Measurements from ENCODE around the gene TNFSF15.

Gene TNFSF15

GRCh38 chr9:114813717-114814418 lies 8.0 kb upstream of the TNFSF15 start:
- no peak for DNase-seq (ENCODE audit: extremely low spot score)
- ChIA-PET CTCF (interaction anchor here (1.6 kb wide), 1 partner anchor 93 kb away, joined by 4 read pairs; no protein-coding TSS in a partner anchor), POLR2A (no interaction called here)
- TF ChIP-seq TARDBP (IDR thresholded peaks at IDR 0.05) (no peak), SUZ12 (IDR thresholded peaks at IDR 0.05) (no peak), NFRKB (IDR thresholded peaks at IDR 0.05) (no peak), BHLHE40 (IDR thresholded peaks at IDR 0.05; ENCODE audit: borderline replicate concordance) (no peak), FOXA1 (IDR thresholded peaks at IDR 0.05) (no peak)

- TF ChIP-seq PKNOX1 (IDR thresholded peaks at IDR 0.05), result no peak
- no peak for TF ChIP-seq TARDBP (IDR thresholded peaks at IDR 0.05)
- TF ChIP-seq LEF1 (IDR thresholded peaks at IDR 0.05; ENCODE audit: borderline replicate concordance), result no peak
- TF ChIP-seq NFRKB (IDR thresholded peaks at IDR 0.05), result no peak
- TF ChIP-seq HDGF (IDR thresholded peaks at IDR 0.05; ENCODE audit: borderline replicate concordance), result no peak
- no peak for TF ChIP-seq BHLHE40 (IDR thresholded peaks at IDR 0.05; ENCODE audit: borderline replicate concordance)
- no peak for TF ChIP-seq FOXK2 (IDR thresholded peaks at IDR 0.05)
- no peak for TF ChIP-seq CTBP1 (IDR thresholded peaks at IDR 0.05; ENCODE audit: borderline replicate concordance)
- TF ChIP-seq SUZ12 (IDR thresholded peaks at IDR 0.05), result no peak
- no peak for TF ChIP-seq FOXM1 (IDR thresholded peaks at IDR 0.05; ENCODE audit: borderline replicate concordance)
- no peak for TF ChIP-seq ELF4 (IDR thresholded peaks at IDR 0.05)
- no peak for TF ChIP-seq L3MBTL2 (conservative IDR thresholded peaks at IDR 0.05)
- no peak for TF ChIP-seq ARNT (IDR thresholded peaks at IDR 0.05)
- no peak for TF ChIP-seq ZNF384 (IDR thresholded peaks at IDR 0.05)
- TF ChIP-seq SP1 (IDR thresholded peaks at IDR 0.05), result no peak
- no peak for TF ChIP-seq FOXA1 (IDR thresholded peaks at IDR 0.05)
- DNase-seq (ENCODE audit: extremely low spot score), result no peak
- ChIA-PET CTCF (interaction anchor here (1.1 kb wide), 1 partner anchor 94 kb away, joined by 3 read pairs; no protein-coding TSS in a partner anchor), POLR2A (no interaction called here)
These were observed 6.3 kb upstream of the TNFSF15 start for GRCh38 chr9:114811966-114812636.

GRCh38 chr9:114811301-114811700 lies 5.5 kb upstream of the TNFSF15 start:
- DNase-seq (ENCODE audit: extremely low spot score), result no peak
- TF ChIP-seq ARNT (IDR thresholded peaks at IDR 0.05) (no peak), SP1 (IDR thresholded peaks at IDR 0.05) (no peak), NFRKB (IDR thresholded peaks at IDR 0.05) (no peak), ZNF384 (IDR thresholded peaks at IDR 0.05) (no peak), FOXK2 (IDR thresholded peaks at IDR 0.05) (no peak), FOXM1 (IDR thresholded peaks at IDR 0.05; ENCODE audit: borderline replicate concordance) (no peak), L3MBTL2 (conservative IDR thresholded peaks at IDR 0.05) (no peak), SUZ12 (IDR thresholded peaks at IDR 0.05) (no peak), LEF1 (IDR thresholded peaks at IDR 0.05; ENCODE audit: borderline replicate concordance) (no peak), HDGF (IDR thresholded peaks at IDR 0.05; ENCODE audit: borderline replicate concordance) (no peak), FOXA1 (IDR thresholded peaks at IDR 0.05) (no peak), TARDBP (IDR thresholded peaks at IDR 0.05) (no peak), CTBP1 (IDR thresholded peaks at IDR 0.05; ENCODE audit: borderline replicate concordance) (no peak), PKNOX1 (IDR thresholded peaks at IDR 0.05) (no peak), ELF4 (IDR thresholded peaks at IDR 0.05) (no peak), BHLHE40 (IDR thresholded peaks at IDR 0.05; ENCODE audit: borderline replicate concordance) (no peak)
- POLR2A ChIA-PET, result no interaction called here
- CTCF ChIA-PET, result no interaction called here

- ChIA-PET POLR2A (no interaction called here), CTCF (no interaction called here)
- TF ChIP-seq LEF1 (IDR thresholded peaks at IDR 0.05; ENCODE audit: borderline replicate concordance), result no peak
- no peak for TF ChIP-seq ZNF384 (IDR thresholded peaks at IDR 0.05)
- no peak for TF ChIP-seq PKNOX1 (IDR thresholded peaks at IDR 0.05)
- TF ChIP-seq SP1 (IDR thresholded peaks at IDR 0.05), result no peak
- TF ChIP-seq TARDBP (IDR thresholded peaks at IDR 0.05), result no peak
- TF ChIP-seq CTBP1 (IDR thresholded peaks at IDR 0.05; ENCODE audit: borderline replicate concordance), result no peak
- no peak for TF ChIP-seq ELF4 (IDR thresholded peaks at IDR 0.05)
- no peak for TF ChIP-seq FOXA1 (IDR thresholded peaks at IDR 0.05)
- no peak for TF ChIP-seq SUZ12 (IDR thresholded peaks at IDR 0.05)
- no peak for TF ChIP-seq FOXM1 (IDR thresholded peaks at IDR 0.05; ENCODE audit: borderline replicate concordance)
- no peak for TF ChIP-seq L3MBTL2 (conservative IDR thresholded peaks at IDR 0.05)
- TF ChIP-seq ARNT (IDR thresholded peaks at IDR 0.05), result no peak
- TF ChIP-seq FOXK2 (IDR thresholded peaks at IDR 0.05), result no peak
- TF ChIP-seq NFRKB (IDR thresholded peaks at IDR 0.05), result no peak
- TF ChIP-seq BHLHE40 (IDR thresholded peaks at IDR 0.05; ENCODE audit: borderline replicate concordance), result no peak
- no peak for TF ChIP-seq HDGF (IDR thresholded peaks at IDR 0.05; ENCODE audit: borderline replicate concordance)
- DNase-seq (ENCODE audit: extremely low spot score), result no peak
These were observed 4.8 kb upstream of the TNFSF15 start for GRCh38 chr9:114810614-114811013.

GRCh38 chr9:114806526-114806900 lies 674 bp upstream of the TNFSF15 start:
- ChIA-PET CTCF (no interaction called here), POLR2A (no interaction called here)
- DNase-seq (ENCODE audit: extremely low spot score), result no peak
- TF ChIP-seq FOXK2 (IDR thresholded peaks at IDR 0.05), result no peak
- no peak for TF ChIP-seq NFRKB (IDR thresholded peaks at IDR 0.05)
- TF ChIP-seq L3MBTL2 (conservative IDR thresholded peaks at IDR 0.05), result no peak
- TF ChIP-seq FOXM1 (IDR thresholded peaks at IDR 0.05; ENCODE audit: borderline replicate concordance), result no peak
- no peak for TF ChIP-seq ZNF384 (IDR thresholded peaks at IDR 0.05)
- TF ChIP-seq BHLHE40 (IDR thresholded peaks at IDR 0.05; ENCODE audit: borderline replicate concordance), result no peak

- ChIA-PET CTCF (no interaction called here), POLR2A (no interaction called here)
- TF ChIP-seq NFRKB (IDR thresholded peaks at IDR 0.05) (no peak), HDGF (IDR thresholded peaks at IDR 0.05; ENCODE audit: borderline replicate concordance) (no peak), ZNF384 (IDR thresholded peaks at IDR 0.05) (no peak), PKNOX1 (IDR thresholded peaks at IDR 0.05) (no peak), FOXA1 (IDR thresholded peaks at IDR 0.05) (no peak), ARNT (IDR thresholded peaks at IDR 0.05) (no peak), FOXK2 (IDR thresholded peaks at IDR 0.05) (no peak), ELF4 (IDR thresholded peaks at IDR 0.05) (no peak), SP1 (IDR thresholded peaks at IDR 0.05) (no peak), L3MBTL2 (conservative IDR thresholded peaks at IDR 0.05) (no peak), SUZ12 (IDR thresholded peaks at IDR 0.05) (no peak), FOXM1 (IDR thresholded peaks at IDR 0.05; ENCODE audit: borderline replicate concordance) (no peak), CTBP1 (IDR thresholded peaks at IDR 0.05; ENCODE audit: borderline replicate concordance) (no peak), LEF1 (IDR thresholded peaks at IDR 0.05; ENCODE audit: borderline replicate concordance) (no peak), TARDBP (IDR thresholded peaks at IDR 0.05) (no peak), BHLHE40 (IDR thresholded peaks at IDR 0.05; ENCODE audit: borderline replicate concordance) (no peak)
- DNase-seq (ENCODE audit: extremely low spot score), result no peak
These were observed 1.3 kb downstream of the TNFSF15 start for GRCh38 chr9:114804505-114804904.
